GM11168 (cell line): ENCODE measurements around the gene STOX2.
"Not testable (repeated sequence)": the region's sequence is repeated elsewhere in the genome, so short reads cannot be mapped to it uniquely, and the experiment has no call there.

Experiments used
- in situ Hi-C: fragments of 300-500 bp; cut with MboI; formaldehyde crosslinking; loops from one replicate; pipeline ENCODE4 v1.12.0; 2022; ENCODE audit warnings: low sequenced_read_pairs; ENCODE audit not compliant: unreplicated experiment

Gene STOX2

GRCh38 chr4:184016759-184017668 lies 111.9 kb downstream of the STOX2 start:
- in situ Hi-C loops, result no loop called here

GRCh38 chr4:184019076-184019475 lies 114.0 kb downstream of the STOX2 start:
- in situ Hi-C loops, result no loop called here

- in situ Hi-C loops, result no loop called here
Observed at GRCh38 chr4:184019667-184020623, 114.8 kb downstream of the STOX2 start.

- in situ Hi-C loops, result no loop called here
Observed at GRCh38 chr4:184021389-184021788, 116.3 kb downstream of the STOX2 start.

- in situ Hi-C loops, result no loop called here
Observed at GRCh38 chr4:184022679-184023383, 117.7 kb downstream of the STOX2 start.

- in situ Hi-C loops, result no loop called here
Observed at GRCh38 chr4:184024637-184025036, 119.5 kb downstream of the STOX2 start.

- in situ Hi-C loops, result no loop called here
Observed at GRCh38 chr4:184028561-184029374, 123.7 kb downstream of the STOX2 start.

GRCh38 chr4:184030036-184030435 lies 124.9 kb downstream of the STOX2 start:
- in situ Hi-C loops, result no loop called here

GRCh38 chr4:184030764-184031163 lies 125.7 kb downstream of the STOX2 start:
- in situ Hi-C loops, result no loop called here

GRCh38 chr4:184032091-184032490 lies 127.0 kb downstream of the STOX2 start:
- in situ Hi-C loops, result no loop called here

- in situ Hi-C loops, result no loop called here
Observed at GRCh38 chr4:184039963-184040383, 134.9 kb downstream of the STOX2 start.

- in situ Hi-C loops, result no loop called here
Observed at GRCh38 chr4:184041156-184041555, 136.0 kb downstream of the STOX2 start.

DNA sequence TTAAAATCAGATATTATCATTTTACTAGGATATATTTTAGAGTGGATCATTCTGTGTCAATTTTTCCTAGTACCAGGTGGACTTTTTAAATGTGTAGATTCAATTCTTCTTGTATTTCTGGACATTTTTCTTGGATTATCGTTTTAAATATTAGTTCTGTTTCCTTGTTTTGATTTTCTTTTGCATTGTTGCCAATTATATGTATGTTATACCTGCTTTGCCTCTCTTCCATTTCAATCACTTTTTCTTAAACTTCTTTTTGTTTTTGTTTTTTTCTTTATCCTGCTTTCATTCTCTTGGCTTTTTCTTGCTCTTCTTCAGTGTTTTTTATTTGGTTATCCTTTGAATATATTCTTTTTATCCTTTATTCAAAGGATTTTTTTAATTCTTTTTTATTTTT lies 141.0 kb downstream of the STOX2 start:
- in situ Hi-C loops, result no loop called here

GRCh38 chr4:184051262-184051661 lies 146.2 kb downstream of the STOX2 start:
- in situ Hi-C loops, result not testable (repeated sequence)

- in situ Hi-C loops, result no loop called here
Observed at GRCh38 chr4:184052616-184053015, 147.5 kb downstream of the STOX2 start.

DNA sequence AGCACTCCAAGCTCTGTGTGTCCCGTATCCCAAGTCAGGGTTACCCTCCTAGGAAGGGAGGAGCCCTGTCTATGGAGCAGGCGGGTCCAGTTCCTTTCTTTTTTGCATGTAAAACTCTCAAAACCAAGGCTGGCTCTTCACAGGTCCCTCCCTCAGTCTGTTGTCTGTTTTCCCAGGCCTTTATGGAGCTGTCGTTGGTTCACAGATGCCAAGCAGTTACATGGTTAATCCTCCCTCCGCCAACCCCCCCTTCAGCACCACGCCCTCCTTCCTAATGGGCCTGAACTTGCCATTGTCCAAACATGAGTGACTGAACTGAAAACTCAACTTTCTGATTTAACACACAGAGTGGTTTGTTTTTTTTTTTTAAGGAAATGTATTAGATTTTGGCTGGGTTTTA lies 148.3 kb downstream of the STOX2 start:
- in situ Hi-C loops, result no loop called here

DNA sequence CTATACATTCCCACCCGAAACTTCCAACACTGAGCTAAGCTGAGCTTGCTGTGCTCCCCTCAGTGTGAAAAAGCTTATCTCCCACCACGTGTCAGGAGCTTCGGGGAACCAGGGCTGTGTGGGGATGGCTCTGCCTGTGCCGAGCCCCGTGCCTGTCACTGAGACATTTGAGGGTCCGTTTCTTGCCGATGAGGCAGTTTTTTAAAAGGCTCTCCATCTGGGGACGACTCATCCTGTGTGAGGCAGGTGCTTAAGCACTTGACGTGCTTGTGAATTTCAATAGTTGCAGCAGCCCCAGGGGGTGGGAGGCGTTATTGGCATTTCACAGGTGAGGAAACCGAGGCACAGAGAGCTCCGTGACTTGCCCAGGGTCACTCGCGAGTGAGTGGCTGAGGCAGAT lies 151.8 kb downstream of the STOX2 start:
- in situ Hi-C loops, result no loop called here

- in situ Hi-C loops, result no loop called here
Observed at GRCh38 chr4:184058026-184058425, 152.9 kb downstream of the STOX2 start.

DNA sequence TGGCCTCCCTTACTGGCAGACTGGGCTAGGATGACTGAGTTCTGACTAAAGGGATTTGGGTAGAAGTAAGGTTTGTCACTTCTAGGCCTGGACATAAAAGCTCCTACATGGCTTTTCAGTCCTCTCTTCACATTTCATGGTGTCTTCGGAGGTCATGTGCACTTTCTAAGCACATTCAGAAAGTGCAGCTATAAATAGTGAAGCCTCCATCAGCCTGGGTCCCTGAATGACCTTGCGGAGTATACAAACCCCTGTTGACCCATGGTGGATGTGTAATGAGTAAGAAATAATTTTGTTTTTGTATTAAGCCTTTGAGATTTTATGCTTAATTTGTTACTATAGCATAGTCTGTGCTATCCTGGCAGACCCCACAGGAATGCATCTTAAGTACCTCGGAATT lies 154.0 kb downstream of the STOX2 start:
- in situ Hi-C loops, result no loop called here

- in situ Hi-C loops, result no loop called here
Observed at GRCh38 chr4:184061582-184061981, 156.5 kb downstream of the STOX2 start.
